Stimulated activated CD4-positive, alpha-beta T cell treated with anti-CD3 and anti-CD28 coated beads, Interleukin-4, amount 100 ng/mL, for 4 hours (primary cell): Measurements from ENCODE around the gene XAB2.

Source experiments
- DNase-seq, 2 experiments: peaks; one replicate each; pipeline ENCODE4 v3.0.0-alpha.2; 2020

The XAB2 gene

GRCh38 chr19:7632340-7633203 lies 3.2 kb upstream of the XAB2 start:
- DNase-seq: no peak

- no peak for DNase-seq
Measured at GRCh38 chr19:7631577-7631976, 2.2 kb upstream of the XAB2 start.

GRCh38 chr19:7628589-7629311 lies 595 bp downstream of the XAB2 start:
- DNase-seq: no peak

GRCh38 chr19:7627166-7627565 lies 2.2 kb downstream of the XAB2 start:
- DNase-seq: no peak

GRCh38 chr19:7625763-7626372 lies 3.5 kb downstream of the XAB2 start:
- no peak for DNase-seq

GRCh38 chr19:7624810-7625209 lies 4.5 kb downstream of the XAB2 start:
- DNase-seq: no peak

GRCh38 chr19:7623725-7624603 lies 5.4 kb downstream of the XAB2 start:
- no peak for DNase-seq

- no peak for DNase-seq
Measured at GRCh38 chr19:7622933-7623685, 6.2 kb downstream of the XAB2 start.

GRCh38 chr19:7620442-7621412 lies 8.6 kb downstream of the XAB2 start:
- DNase-seq: no peak

GRCh38 chr19:7619671-7620441 lies 9.5 kb downstream of the XAB2 start:
- no peak for DNase-seq

- DNase-seq: no peak
Measured at GRCh38 chr19:7618771-7619510, 10.4 kb downstream of the XAB2 start.

- no peak for DNase-seq
Measured at GRCh38 chr19:7618348-7618747, 11.0 kb downstream of the XAB2 start.

- DNase-seq: no peak
Measured at GRCh38 chr19:7617735-7618134, 11.6 kb downstream of the XAB2 start.

- DNase-seq: no peak
Measured at GRCh38 chr19:7617172-7617571, 12.2 kb downstream of the XAB2 start.

- DNase-seq: no peak
Measured at GRCh38 chr19:7614859-7615741, 14.2 kb downstream of the XAB2 start.

- DNase-seq: no peak
Measured at GRCh38 chr19:7612282-7613274, 16.8 kb downstream of the XAB2 start.
